Adrenal gland (tissue), 5 donors: Measurements from ENCODE around the gene EVL.

ENCODE experiments used
- POLR2A ChIP-seq, 2 donors: fragments of 450-650 bp; IDR thresholded peaks; one replicate each; pipeline ENCODE4 v1.6.1; 2017; ENCODE audit warnings: antibody characterized with exemption in 2 of 2, mild to moderate bottlenecking in 2 of 2, moderate library complexity in 1 of 2
- TF ChIP-seq, protein P1 (sequence below), 6 experiments: fragments of 450-650 bp in 4 of 6; fragments of 200-600 bp in 2 of 6; sonication (generic) in 1 of 6; IDR thresholded peaks; 1 replicate in 5 of 6; 2 replicates in 1 of 6; pipeline versions ENCODE4 v1.5.1 to v1.8.0; 2016 to 2021; ENCODE audit warnings: antibody characterized with exemption in 6 of 6, mild to moderate bottlenecking in 2 of 6, moderate library complexity in 1 of 6
- donor health status: DM: no; HTN: no; CAD: no.

DNA sequence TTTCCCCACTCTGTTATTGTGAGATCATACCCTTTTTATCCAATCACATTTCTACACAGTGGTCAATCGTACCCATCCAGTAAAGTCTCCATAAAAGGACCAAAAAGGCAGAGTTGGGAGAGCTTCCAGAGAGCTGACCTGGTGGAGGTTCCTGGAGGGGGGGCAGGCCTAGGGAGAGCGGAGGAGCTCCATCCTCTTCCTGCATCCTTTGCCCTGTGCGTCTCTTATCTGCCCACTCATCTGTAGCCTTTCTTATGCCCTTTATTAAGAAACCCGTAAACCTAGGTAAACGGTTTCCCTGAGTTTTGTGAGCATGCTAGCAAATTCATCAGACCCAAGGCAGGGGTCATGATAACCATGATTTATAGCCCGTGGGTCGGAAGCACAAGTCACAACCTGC is 26.2 kb downstream of the EVL start:
- TF ChIP-seq, protein P1, sequence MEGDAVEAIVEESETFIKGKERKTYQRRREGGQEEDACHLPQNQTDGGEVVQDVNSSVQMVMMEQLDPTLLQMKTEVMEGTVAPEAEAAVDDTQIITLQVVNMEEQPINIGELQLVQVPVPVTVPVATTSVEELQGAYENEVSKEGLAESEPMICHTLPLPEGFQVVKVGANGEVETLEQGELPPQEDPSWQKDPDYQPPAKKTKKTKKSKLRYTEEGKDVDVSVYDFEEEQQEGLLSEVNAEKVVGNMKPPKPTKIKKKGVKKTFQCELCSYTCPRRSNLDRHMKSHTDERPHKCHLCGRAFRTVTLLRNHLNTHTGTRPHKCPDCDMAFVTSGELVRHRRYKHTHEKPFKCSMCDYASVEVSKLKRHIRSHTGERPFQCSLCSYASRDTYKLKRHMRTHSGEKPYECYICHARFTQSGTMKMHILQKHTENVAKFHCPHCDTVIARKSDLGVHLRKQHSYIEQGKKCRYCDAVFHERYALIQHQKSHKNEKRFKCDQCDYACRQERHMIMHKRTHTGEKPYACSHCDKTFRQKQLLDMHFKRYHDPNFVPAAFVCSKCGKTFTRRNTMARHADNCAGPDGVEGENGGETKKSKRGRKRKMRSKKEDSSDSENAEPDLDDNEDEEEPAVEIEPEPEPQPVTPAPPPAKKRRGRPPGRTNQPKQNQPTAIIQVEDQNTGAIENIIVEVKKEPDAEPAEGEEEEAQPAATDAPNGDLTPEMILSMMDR (IDR thresholded peaks at IDR 0.05), result no peak
- no peak for TF ChIP-seq POLR2A (IDR thresholded peaks at IDR 0.05)
